C4-2B (cell line): ENCODE results near the gene TLE5.
"Not testable (repeated sequence)": the region's sequence is repeated elsewhere in the genome, so short reads cannot be mapped to it uniquely, and the experiment has no call there.

Experiments
- H3K27ac ChIP-seq: fragments of 450-650 bp; 2 replicates; pipeline ENCODE4 v1.5.1; 2017
- ZFX ChIP-seq: fragments of 450-650 bp; IDR thresholded peaks from 2 replicates; pipeline ENCODE4 v1.6.1; 2017
- TF ChIP-seq, protein P1 (sequence below): fragments of 450-650 bp; conservative IDR thresholded peaks from 2 replicates; pipeline ENCODE4 v1.5.1; 2017; ENCODE audit warnings: mild to moderate bottlenecking

TLE5 gene

DNA sequence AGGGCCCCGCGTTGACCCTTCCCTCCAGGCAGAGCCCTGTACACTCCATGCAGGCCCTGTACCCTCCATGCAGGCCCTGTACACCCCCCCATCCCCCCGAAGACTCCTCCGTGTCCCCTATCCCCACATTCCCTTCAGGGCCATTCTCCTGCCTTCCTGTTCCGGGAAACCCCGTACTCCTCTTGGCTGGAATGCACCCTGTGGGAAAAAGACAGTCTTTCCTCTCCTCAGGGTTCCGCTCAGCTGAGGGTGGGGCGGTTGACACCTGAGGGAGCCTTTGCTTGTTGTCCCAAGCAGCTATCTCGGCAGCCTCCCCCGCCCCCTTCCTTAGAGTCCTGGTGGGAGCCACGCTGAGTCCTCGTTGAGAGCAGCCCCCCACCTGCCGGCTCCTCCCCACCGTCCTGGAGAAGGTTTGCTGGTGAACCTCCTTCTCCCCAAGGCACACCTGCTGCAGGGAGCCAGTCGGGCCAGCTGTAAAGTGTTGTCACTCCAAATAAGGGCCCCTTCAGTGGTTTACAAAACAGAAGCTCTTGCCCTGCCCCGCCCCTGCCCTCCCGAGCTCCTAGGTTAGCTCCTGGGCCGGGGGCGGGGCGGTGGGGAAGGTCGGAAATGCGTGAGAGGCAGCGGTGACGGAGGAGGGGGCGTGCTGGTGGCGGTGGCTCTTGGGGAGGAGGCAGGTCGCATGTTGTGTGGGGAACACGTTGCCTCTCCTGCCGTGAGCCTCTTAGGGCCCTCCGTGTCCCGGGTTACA, 33.3 kb upstream of the TLE5 start:
- peak overlapping the region; percentile 85 for H3K27ac ChIP-seq
- no peak for TF ChIP-seq ZFX
- TF ChIP-seq, protein P1, sequence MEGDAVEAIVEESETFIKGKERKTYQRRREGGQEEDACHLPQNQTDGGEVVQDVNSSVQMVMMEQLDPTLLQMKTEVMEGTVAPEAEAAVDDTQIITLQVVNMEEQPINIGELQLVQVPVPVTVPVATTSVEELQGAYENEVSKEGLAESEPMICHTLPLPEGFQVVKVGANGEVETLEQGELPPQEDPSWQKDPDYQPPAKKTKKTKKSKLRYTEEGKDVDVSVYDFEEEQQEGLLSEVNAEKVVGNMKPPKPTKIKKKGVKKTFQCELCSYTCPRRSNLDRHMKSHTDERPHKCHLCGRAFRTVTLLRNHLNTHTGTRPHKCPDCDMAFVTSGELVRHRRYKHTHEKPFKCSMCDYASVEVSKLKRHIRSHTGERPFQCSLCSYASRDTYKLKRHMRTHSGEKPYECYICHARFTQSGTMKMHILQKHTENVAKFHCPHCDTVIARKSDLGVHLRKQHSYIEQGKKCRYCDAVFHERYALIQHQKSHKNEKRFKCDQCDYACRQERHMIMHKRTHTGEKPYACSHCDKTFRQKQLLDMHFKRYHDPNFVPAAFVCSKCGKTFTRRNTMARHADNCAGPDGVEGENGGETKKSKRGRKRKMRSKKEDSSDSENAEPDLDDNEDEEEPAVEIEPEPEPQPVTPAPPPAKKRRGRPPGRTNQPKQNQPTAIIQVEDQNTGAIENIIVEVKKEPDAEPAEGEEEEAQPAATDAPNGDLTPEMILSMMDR, result no peak

DNA sequence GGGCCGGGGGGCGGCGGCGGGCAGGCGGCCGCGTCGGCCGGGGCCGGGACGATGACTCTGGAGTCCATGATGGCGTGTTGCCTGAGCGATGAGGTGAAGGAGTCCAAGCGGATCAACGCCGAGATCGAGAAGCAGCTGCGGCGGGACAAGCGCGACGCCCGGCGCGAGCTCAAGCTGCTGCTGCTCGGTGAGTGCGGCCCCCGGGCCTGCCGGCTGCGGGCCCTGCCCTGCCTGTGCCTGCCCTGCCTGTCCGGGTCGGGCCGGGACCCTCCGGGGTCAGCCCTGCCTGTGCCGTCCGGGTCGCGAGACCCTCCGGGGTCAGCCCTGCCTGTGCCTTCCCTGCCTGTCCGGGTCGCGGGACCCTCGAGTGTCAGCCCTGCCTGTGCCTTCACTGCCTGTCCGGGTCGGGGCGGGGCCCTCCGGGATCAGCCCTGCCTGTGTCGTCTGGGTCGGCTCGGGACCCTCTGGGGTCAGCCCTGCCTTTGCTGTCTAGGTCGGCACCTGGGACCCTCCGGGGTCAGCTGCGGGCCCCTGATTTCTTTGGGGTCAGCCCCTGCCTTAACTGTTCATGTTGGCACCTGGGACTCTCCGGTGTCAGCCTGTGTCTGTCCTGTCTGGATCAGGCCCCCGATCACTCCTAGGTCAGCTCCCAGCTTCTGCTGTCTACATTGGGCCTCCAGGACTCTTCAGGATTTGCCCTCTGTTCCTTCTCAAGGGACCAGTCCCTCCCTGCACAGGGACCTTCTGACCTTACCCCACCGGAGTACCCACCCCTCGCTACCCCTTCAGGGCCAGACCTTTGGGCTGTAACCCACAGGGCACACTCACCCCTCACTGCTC, 32.5 kb upstream of the TLE5 start:
- peak overlapping the region; percentile 85 for H3K27ac ChIP-seq
- TF ChIP-seq, protein P1, result no peak
- TF ChIP-seq ZFX, result peak; percentile 61; the same call in 1 of the 2 replicates

DNA sequence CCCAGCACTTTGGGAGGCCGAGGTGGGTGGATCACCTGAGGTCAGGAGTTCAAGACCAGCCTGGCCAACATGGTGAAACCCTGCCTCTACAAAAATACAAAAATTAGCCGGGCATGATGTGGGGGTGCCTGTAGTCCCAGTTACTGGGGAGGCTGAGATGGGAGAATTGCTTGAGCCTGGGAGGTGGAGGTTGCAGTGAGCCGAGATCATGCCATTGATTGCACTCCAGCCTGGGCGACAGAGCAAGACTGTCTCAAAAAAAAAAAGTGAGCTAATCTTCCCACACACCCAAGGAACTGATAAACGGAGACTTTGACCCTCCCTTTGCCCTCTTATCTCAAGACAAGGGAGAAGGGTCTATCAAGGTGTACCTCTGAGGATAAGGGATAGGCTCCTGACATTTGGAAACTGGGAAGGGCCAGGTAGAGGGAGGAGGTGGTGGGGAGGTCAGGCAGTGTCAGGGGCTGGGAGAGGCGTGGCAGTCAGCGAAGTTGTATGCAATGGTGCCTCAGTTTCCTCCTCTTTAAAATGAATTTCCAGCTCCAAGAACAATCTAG, 27.1 kb upstream of the TLE5 start:
- H3K27ac ChIP-seq, result not testable (repeated sequence)

DNA sequence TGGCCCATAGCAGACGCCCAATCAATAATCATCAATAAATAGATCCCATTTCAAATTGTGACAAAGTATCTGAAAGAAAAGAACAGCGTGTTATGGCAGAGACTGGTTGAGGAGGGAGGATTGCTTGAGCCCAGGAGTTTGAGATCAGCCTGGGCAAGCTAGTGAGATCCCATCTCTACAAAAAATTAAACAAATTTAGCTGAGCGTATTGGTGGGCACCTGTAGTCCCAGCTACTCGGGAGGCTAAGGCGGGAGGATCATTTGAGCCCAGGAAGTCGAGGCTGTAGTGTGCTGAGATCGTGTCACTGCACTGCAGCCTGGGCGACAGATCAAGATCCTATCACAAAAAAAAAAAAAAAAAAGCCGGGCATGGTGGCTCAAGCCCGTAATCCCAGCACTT, 25.5 kb upstream of the TLE5 start:
- no peak overlapping the region for H3K27ac ChIP-seq
- no peak for TF ChIP-seq ZFX
- TF ChIP-seq, protein P1, result no peak

DNA sequence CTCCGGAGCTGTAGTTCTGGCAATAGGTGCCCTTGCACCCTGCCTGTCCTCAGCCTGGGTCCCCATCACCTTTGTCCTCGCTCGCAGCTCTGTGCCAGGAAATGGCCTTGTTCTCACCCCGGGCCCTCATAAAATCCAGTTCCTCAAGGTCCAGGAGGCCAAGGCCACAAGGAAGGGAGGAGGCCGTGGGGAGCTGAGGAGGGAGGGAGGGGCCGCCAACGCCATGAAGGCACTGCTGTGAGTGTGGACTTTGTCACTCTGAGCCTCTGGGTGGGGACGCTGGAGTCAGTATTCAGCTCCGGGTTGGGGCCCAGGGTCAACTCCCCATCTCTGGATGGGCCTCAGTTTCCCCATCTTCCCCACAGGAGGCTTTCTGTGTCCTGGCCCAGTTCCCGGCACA, 22.6 kb upstream of the TLE5 start:
- no peak overlapping the region for H3K27ac ChIP-seq
- TF ChIP-seq ZFX, result no peak
- TF ChIP-seq, protein P1, result no peak

DNA sequence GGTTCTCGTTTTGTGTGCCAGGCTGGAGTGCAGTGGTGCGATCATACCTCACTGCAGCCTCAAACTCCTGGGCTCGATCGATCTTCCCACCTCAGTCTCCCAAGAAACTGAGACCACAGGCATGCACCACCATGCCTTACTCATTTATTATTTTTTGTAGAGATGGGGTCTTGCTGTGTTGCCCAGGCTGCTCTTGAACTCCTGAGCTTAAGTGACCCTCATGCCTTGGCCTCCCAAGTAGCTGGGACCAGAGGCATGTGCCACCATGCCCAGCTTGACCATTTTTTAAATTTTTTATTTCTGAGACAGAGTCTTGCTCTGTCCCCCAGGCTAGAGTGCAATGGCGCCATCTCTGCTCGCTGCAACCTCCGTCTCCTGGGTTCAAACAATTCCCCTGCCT, 21.7 kb upstream of the TLE5 start:
- no peak overlapping the region for H3K27ac ChIP-seq
- no peak for TF ChIP-seq ZFX
- TF ChIP-seq, protein P1, result no peak

DNA sequence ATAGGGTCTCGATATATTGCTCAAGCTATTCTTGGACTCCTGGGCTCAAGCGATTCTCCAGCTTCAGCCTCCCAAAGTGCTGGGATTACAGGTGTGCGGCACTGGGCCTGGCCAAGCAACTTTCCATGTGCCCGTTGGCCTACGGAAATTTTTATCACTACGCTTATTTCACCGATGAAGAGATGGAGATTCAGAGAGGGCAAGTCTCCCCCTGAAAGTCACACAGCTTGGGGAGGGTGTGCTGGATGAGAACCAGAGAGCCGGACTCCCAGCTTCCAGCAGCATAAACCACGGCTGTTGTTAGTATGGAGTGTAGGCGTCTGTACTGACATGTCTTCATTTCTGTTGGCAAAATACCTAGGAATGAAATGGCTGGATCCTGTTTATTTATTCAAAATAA, 20.0 kb upstream of the TLE5 start:
- H3K27ac ChIP-seq, result no peak overlapping the region
- no peak for TF ChIP-seq ZFX
- TF ChIP-seq, protein P1, result no peak
